Cortex of kidney (tissue), 1 donor: ENCODE data around the gene RPL10.
A peak's percentile ranks its signal among the peaks of the same experiment; 100 is the strongest.

Experiments used
- DNase-seq: peaks from one replicate; lab custom pipeline; 2025; lab: John Stamatoyannopoulos, UW

The RPL10 gene

GRCh38 chrX:154401045-154401799 lies 3.0 kb downstream of the RPL10 start:
- no peak for DNase-seq

GRCh38 chrX:154401918-154402621 lies 3.9 kb downstream of the RPL10 start:
- no peak for DNase-seq

- DNase-seq, result no peak
Observed at GRCh38 chrX:154402622-154403127, 4.5 kb downstream of the RPL10 start.

GRCh38 chrX:154403192-154403591 lies 5.0 kb downstream of the RPL10 start:
- no peak for DNase-seq

- DNase-seq, result no peak
Observed at GRCh38 chrX:154403858-154404257, 5.7 kb downstream of the RPL10 start.

GRCh38 chrX:154404625-154405192 lies 6.5 kb downstream of the RPL10 start:
- DNase-seq, result no peak

GRCh38 chrX:154408659-154409221 lies 10.6 kb downstream of the RPL10 start:
- DNase-seq, result no peak

- no peak for DNase-seq
Observed at GRCh38 chrX:154409222-154409871, 11.2 kb downstream of the RPL10 start, which contains the start of gene DNASE1L1. Gene DNASE1L1 (minus strand): TSS chrX:154409254. CDS start chrX:154405568, 3,686 bp downstream.

- DNase-seq, result no peak
Observed at GRCh38 chrX:154411981-154412340, 13.8 kb downstream of the RPL10 start.

GRCh38 chrX:154412468-154412867 lies 14.3 kb downstream of the RPL10 start:
- DNase-seq, result no peak

- DNase-seq, result no peak
Observed at GRCh38 chrX:154413142-154413541, 15.0 kb downstream of the RPL10 start.

- DNase-seq, result no peak
Observed at GRCh38 chrX:154417157-154417556, 19.0 kb downstream of the RPL10 start.

- no peak for DNase-seq
Observed at GRCh38 chrX:154419189-154419588, 21.0 kb downstream of the RPL10 start.

- DNase-seq, result no peak
Observed at GRCh38 chrX:154419688-154420401, 21.7 kb downstream of the RPL10 start.

- DNase-seq, result no peak
Observed at GRCh38 chrX:154420402-154420756, 22.2 kb downstream of the RPL10 start.

GRCh38 chrX:154426916-154427770 lies 29.0 kb downstream of the RPL10 start:
- no peak for DNase-seq

- peak; percentile 14 for DNase-seq
Observed at GRCh38 chrX:154428176-154429171, 30.3 kb downstream of the RPL10 start, which contains the start of gene ATP6AP1. Gene ATP6AP1 (plus strand): TSS chrX:154428677. CDS start chrX:154428693, 16 bp downstream.

GRCh38 chrX:154429711-154430110 lies 31.5 kb downstream of the RPL10 start:
- no peak for DNase-seq

- no peak for DNase-seq
Observed at GRCh38 chrX:154430479-154430878, 32.3 kb downstream of the RPL10 start.
